Astrocyte (in vitro differentiated cells and primary cell): ENCODE data around the gene SPAG5. TPM values are rescaled to one million over a fixed set of nuclear protein-coding genes. Genes with fewer than 3 reads are reported as not detected.

Experiments used
- DNase-seq: peaks from one replicate; pipeline ENCODE4 v3.0.0-alpha.2; 2010; ENCODE audit warnings: low read depth
- FAIRE-seq: peaks from 2 replicates; lab custom pipeline; 2011; peaks lifted over from hg19 to GRCh38; lab: Jason Lieb, UNC
- H2AFZ ChIP-seq: 2 replicates; pipeline ENCODE4 v1.6.0; 2012; ENCODE audit warnings: low read depth, low read length, inconsistent platforms
- H3K27ac ChIP-seq: 2 replicates; pipeline ENCODE4 v1.5.1; 2011; ENCODE audit warnings: low read depth, low read length, inconsistent platforms
- H3K27me3 ChIP-seq: 2 replicates; pipeline ENCODE4 v1.6.0; 2011; ENCODE audit warnings: low read length, inconsistent platforms; ENCODE audit not compliant: insufficient read depth
- H3K36me3 ChIP-seq: 2 replicates; pipeline ENCODE4 v1.5.1; 2011; ENCODE audit warnings: low read length, inconsistent platforms; ENCODE audit not compliant: insufficient read depth
- H3K4me1 ChIP-seq: 2 replicates; pipeline ENCODE4 v1.5.1; 2011; ENCODE audit warnings: low read length, inconsistent platforms; ENCODE audit not compliant: insufficient read depth
- H3K4me2 ChIP-seq: 2 replicates; pipeline ENCODE4 v1.6.0; 2012; ENCODE audit warnings: low read length, inconsistent platforms
- H3K4me3 ChIP-seq: 2 replicates; pipeline ENCODE4 v1.5.1; 2011; ENCODE audit warnings: low read depth, mild to moderate bottlenecking, low read length, inconsistent platforms; ENCODE audit not compliant: insufficient read depth
- H3K79me2 ChIP-seq: 2 replicates; pipeline ENCODE4 v1.6.0; 2012; ENCODE audit warnings: mild to moderate bottlenecking, low read length, inconsistent platforms; ENCODE audit not compliant: insufficient read depth
- H3K9ac ChIP-seq: 2 replicates; pipeline ENCODE4 v1.6.0; 2012; ENCODE audit warnings: mild to moderate bottlenecking, low read length, inconsistent platforms
- H3K9me3 ChIP-seq: 2 replicates; pipeline ENCODE4 v1.5.1; 2012; ENCODE audit warnings: low read depth, mild to moderate bottlenecking, low read length, inconsistent platforms; ENCODE audit not compliant: insufficient read depth
- H4K20me1 ChIP-seq: 2 replicates; pipeline ENCODE4 v1.6.0; 2012; ENCODE audit warnings: low read length, inconsistent platforms; ENCODE audit not compliant: insufficient read depth
- H3K27ac Mint-ChIP-seq: one replicate; pipeline ENCODE4 v1.8.0; 2021; ENCODE audit warnings: mild to moderate bottlenecking, mixed read lengths; ENCODE audit not compliant: unreplicated experiment
- H3K27me3 Mint-ChIP-seq: one replicate; pipeline ENCODE4 v1.8.0; 2021; ENCODE audit warnings: low read depth, mixed read lengths; ENCODE audit not compliant: unreplicated experiment
- H3K36me3 Mint-ChIP-seq: one replicate; pipeline ENCODE4 v1.8.0; 2021; ENCODE audit warnings: low read depth, mixed read lengths; ENCODE audit not compliant: unreplicated experiment
- H3K4me1 Mint-ChIP-seq: one replicate; pipeline ENCODE4 v1.8.0; 2021; ENCODE audit warnings: low read depth, mixed read lengths; ENCODE audit not compliant: unreplicated experiment
- H3K4me3 Mint-ChIP-seq: one replicate; pipeline ENCODE4 v1.8.0; 2021; ENCODE audit warnings: mild to moderate bottlenecking, moderate library complexity, mixed read lengths; ENCODE audit not compliant: unreplicated experiment
- H3K9me3 Mint-ChIP-seq: one replicate; pipeline ENCODE4 v1.8.0; 2021; ENCODE audit warnings: mild to moderate bottlenecking, mixed read lengths; ENCODE audit not compliant: unreplicated experiment
- EZH2 ChIP-seq: IDR thresholded peaks from 2 replicates; pipeline ENCODE4 v1.6.1; 2012; ENCODE audit warnings: mild to moderate bottlenecking, low read length, inconsistent platforms; ENCODE audit not compliant: insufficient read depth
- total RNA-seq: library from RNA; stranded (reverse); gene quantifications from 2 replicates; pipeline ENCODE4 v1.2.1, GENCODE V29; 2021
- TF ChIP-seq, protein P1 (sequence below): IDR thresholded peaks from 2 replicates; pipeline ENCODE4 v1.5.1; 2011; ENCODE audit warnings: low read depth, mild to moderate bottlenecking, inconsistent platforms, low read length, moderate library complexity; ENCODE audit not compliant: insufficient read depth

The SPAG5 gene
- total RNA-seq, 1 donor from 2014 or later, result 8.7 TPM

DNA sequence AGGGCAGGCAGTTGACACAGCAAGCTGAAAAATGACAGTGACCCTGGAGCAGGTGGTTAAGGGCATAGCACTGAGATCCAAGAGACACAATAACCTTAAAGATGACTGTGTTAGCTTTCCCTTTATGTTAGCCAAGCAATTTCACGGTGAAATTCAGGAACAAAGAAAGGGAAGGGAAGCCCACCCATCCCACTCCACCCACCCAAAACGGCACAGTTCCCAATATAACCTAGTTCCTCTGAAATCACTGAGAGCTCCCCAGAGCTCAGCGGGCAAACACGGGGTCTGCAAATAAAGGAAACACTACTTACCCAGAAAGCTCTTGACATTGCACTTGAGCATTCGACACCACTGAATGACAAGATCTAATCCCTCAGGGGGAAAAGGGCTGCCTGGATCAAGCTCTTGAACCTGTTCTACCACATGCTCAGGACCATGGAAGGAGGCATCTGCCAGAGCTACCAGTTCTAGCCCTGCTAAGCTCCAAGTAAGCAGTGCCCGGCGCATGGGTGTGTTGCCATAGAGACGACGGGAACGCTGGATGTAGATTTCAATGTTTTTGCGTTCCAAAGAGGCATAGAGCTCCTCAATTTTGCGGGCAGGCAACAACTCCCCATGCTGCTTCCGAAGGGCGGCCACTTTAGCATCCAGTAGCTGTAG, 35.5 kb upstream of the SPAG5 start:
- Mint-ChIP-seq H3K4me3 (no peak overlapping the region), H3K4me1 (no peaks in the 10 kb centered on the region), H3K27ac (no peak overlapping the region), H3K27me3 (no peaks in the 10 kb centered on the region), H3K9me3 (no peaks in the 10 kb centered on the region), H3K36me3 (peaks cover 42% of the 10 kb centered on the region)
- Histone ChIP-seq H3K9ac (no peak overlapping the region), H3K79me2 (peaks cover 47% of the 10 kb centered on the region), H3K9me3 (no peaks in the 10 kb centered on the region), H2AFZ (no peak overlapping the region), H3K36me3 (peaks cover 85% of the 10 kb centered on the region), H3K4me2 (no peak overlapping the region), H4K20me1 (peaks cover 71% of the 10 kb centered on the region), H3K4me3 (no peak overlapping the region), H3K27ac (no peak overlapping the region), H3K27me3 (no peaks in the 10 kb centered on the region), H3K4me1 (no peaks in the 10 kb centered on the region)
- no peak for TF ChIP-seq EZH2
- TF ChIP-seq, protein P1, sequence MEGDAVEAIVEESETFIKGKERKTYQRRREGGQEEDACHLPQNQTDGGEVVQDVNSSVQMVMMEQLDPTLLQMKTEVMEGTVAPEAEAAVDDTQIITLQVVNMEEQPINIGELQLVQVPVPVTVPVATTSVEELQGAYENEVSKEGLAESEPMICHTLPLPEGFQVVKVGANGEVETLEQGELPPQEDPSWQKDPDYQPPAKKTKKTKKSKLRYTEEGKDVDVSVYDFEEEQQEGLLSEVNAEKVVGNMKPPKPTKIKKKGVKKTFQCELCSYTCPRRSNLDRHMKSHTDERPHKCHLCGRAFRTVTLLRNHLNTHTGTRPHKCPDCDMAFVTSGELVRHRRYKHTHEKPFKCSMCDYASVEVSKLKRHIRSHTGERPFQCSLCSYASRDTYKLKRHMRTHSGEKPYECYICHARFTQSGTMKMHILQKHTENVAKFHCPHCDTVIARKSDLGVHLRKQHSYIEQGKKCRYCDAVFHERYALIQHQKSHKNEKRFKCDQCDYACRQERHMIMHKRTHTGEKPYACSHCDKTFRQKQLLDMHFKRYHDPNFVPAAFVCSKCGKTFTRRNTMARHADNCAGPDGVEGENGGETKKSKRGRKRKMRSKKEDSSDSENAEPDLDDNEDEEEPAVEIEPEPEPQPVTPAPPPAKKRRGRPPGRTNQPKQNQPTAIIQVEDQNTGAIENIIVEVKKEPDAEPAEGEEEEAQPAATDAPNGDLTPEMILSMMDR, result no peak
- DNase-seq (no peak), FAIRE-seq (no peak)

GRCh38 chr17:28626818-28627217, 28.0 kb upstream of the SPAG5 start:
- Histone ChIP-seq H3K79me2 (peaks cover 3% of the 10 kb centered on the region), H3K4me3 (no peak overlapping the region), H3K27me3 (no peaks in the 10 kb centered on the region), H3K4me1 (no peaks in the 10 kb centered on the region), H3K9ac (no peak overlapping the region), H3K4me2 (no peak overlapping the region), H3K9me3 (no peaks in the 10 kb centered on the region), H4K20me1 (peaks cover 21% of the 10 kb centered on the region), H3K36me3 (peaks cover 53% of the 10 kb centered on the region), H2AFZ (no peak overlapping the region), H3K27ac (no peak overlapping the region)
- FAIRE-seq, result no peak
- peaks cover 26% of the 10 kb centered on the region for H3K36me3 Mint-ChIP-seq
- no peak overlapping the region for H3K4me3 Mint-ChIP-seq
- DNase-seq, result no peak
- H3K27me3 Mint-ChIP-seq, result no peaks in the 10 kb centered on the region
- H3K4me1 Mint-ChIP-seq, result no peaks in the 10 kb centered on the region
- TF ChIP-seq, protein P1, result no peak
- H3K27ac Mint-ChIP-seq, result no peak overlapping the region
- no peaks in the 10 kb centered on the region for H3K9me3 Mint-ChIP-seq

DNA sequence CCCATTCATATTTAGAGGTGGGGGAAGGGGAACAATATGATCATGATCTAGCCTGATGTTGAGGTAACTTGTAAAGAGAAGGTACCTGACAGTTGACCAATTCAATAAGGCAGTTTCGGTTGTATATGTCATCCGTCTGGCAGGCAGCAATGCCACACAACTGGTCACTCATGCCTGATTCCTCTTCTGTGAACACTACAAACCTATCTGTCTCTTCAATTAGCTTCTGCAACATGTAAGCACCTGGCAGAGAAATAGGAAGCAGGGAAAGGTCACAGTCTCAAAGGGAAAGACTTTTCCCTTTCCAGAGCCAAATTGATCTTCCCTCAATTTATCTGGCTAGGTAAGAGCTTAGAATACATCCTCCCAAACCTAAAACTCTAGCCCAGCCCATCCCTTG, 25.3 kb upstream of the SPAG5 start:
- Histone ChIP-seq H3K27me3 (no peaks in the 10 kb centered on the region), H3K4me1 (no peaks in the 10 kb centered on the region), H2AFZ (no peak overlapping the region), H3K4me3 (no peak overlapping the region), H4K20me1 (peaks cover 19% of the 10 kb centered on the region), H3K79me2 (peaks cover 3% of the 10 kb centered on the region), H3K27ac (no peak overlapping the region), H3K9me3 (no peaks in the 10 kb centered on the region), H3K9ac (no peak overlapping the region), H3K36me3 (peaks cover 66% of the 10 kb centered on the region), H3K4me2 (no peak overlapping the region)
- no peak for DNase-seq
- Mint-ChIP-seq H3K4me3 (no peak overlapping the region), H3K4me1 (no peaks in the 10 kb centered on the region), H3K27me3 (no peaks in the 10 kb centered on the region), H3K27ac (no peak overlapping the region), H3K36me3 (peaks cover 36% of the 10 kb centered on the region), H3K9me3 (no peaks in the 10 kb centered on the region)
- no peak for TF ChIP-seq EZH2
- TF ChIP-seq, protein P1, result no peak
- FAIRE-seq, result no peak
